HepG2 (cell line): ENCODE data around the gene AVPR2. TPM values are rescaled to one million over a fixed set of nuclear protein-coding genes. Genes with fewer than 3 reads are reported as not detected.

Source experiments
- BORCS8-MEF2B ChIP-seq: sonication (generic); formaldehyde crosslinking; IDR thresholded peaks from 2 replicates; pipeline ENCODE4 v1.8.0; 2022; ENCODE audit warnings: mild to moderate bottlenecking, missing genetic modification reagents
- CAMTA2 ChIP-seq: sonication (generic); formaldehyde crosslinking; IDR thresholded peaks from 2 replicates; pipeline ENCODE4 v1.4.0; 2020; ENCODE audit warnings: mild to moderate bottlenecking, missing genetic modification reagents, borderline replicate concordance
- CREB3 ChIP-seq: sonication (generic); formaldehyde crosslinking; IDR thresholded peaks from 2 replicates; pipeline ENCODE4 v1.5.0; 2020; ENCODE audit warnings: missing genetic modification reagents
- FOXJ3 ChIP-seq: sonication (generic); formaldehyde crosslinking; IDR thresholded peaks from 2 replicates; pipeline ENCODE4 v1.4.0; 2020; ENCODE audit warnings: missing genetic modification reagents, mild to moderate bottlenecking, borderline replicate concordance
- GABPB1 ChIP-seq: IDR thresholded peaks from 2 replicates; pipeline ENCODE4 v1.6.1; 2016; ENCODE audit warnings: mild to moderate bottlenecking, missing genetic modification reagents, moderate library complexity, missing compliant biosample characterization
- GLMP ChIP-seq: sonication (generic); formaldehyde crosslinking; IDR thresholded peaks from 2 replicates; pipeline ENCODE4 v1.9.0; 2021; ENCODE audit warnings: missing genetic modification reagents, mild to moderate bottlenecking, borderline replicate concordance
- JUN ChIP-seq: sonication (generic); formaldehyde crosslinking; IDR thresholded peaks from 2 replicates; pipeline ENCODE4 v1.4.0; 2020; ENCODE audit warnings: mild to moderate bottlenecking, missing genetic modification reagents
- NR2F1 ChIP-seq, 2 experiments: fragments of 450-650 bp in 1 of 2; formaldehyde crosslinking in 1 of 2; IDR thresholded peaks; 2 replicates each; pipeline versions ENCODE4 v1.5.0 to v1.6.1; 2016 to 2020; ENCODE audit warnings: mild to moderate bottlenecking in 1 of 2, missing compliant biosample characterization in 1 of 2, missing genetic modification reagents in 1 of 2, moderate library complexity in 1 of 2
- RBFOX2 ChIP-seq: fragments of 200-400 bp; formaldehyde crosslinking; IDR thresholded peaks from 2 replicates; pipeline ENCODE4 v1.6.1; 2017; ENCODE audit warnings: low read depth, mild to moderate bottlenecking, low read length
- SOX6 ChIP-seq, 2 experiments: fragments of 450-650 bp in 1 of 2; sonication (generic) in 1 of 2; formaldehyde crosslinking in 1 of 2; IDR thresholded peaks; 2 replicates each; pipeline versions ENCODE4 v1.4.0 to v1.6.1; 2017 to 2020; ENCODE audit warnings: antibody characterized with exemption in 1 of 2, mild to moderate bottlenecking in 1 of 2, missing genetic modification reagents in 1 of 2
- SSRP1 ChIP-seq: IDR thresholded peaks from 2 replicates; pipeline ENCODE4 v1.6.1; 2016; ENCODE audit warnings: control low read depth
- ZNF124 ChIP-seq: sonication (generic); formaldehyde crosslinking; IDR thresholded peaks from 2 replicates; pipeline ENCODE4 v1.4.0; 2020; ENCODE audit warnings: missing genetic modification reagents
- ZNF260 ChIP-seq: sonication (generic); formaldehyde crosslinking; IDR thresholded peaks from 2 replicates; pipeline ENCODE4 v1.4.0; 2020; ENCODE audit warnings: missing genetic modification reagents, low read depth, mild to moderate bottlenecking, borderline replicate concordance
- ZNF33A ChIP-seq: sonication (generic); formaldehyde crosslinking; IDR thresholded peaks from 2 replicates; pipeline ENCODE4 v1.5.1; 2020; ENCODE audit warnings: missing genetic modification reagents, mild to moderate bottlenecking, moderate library complexity, borderline replicate concordance
- ZNF598 ChIP-seq: sonication (generic); formaldehyde crosslinking; IDR thresholded peaks from 2 replicates; pipeline ENCODE4 v1.5.1; 2020; ENCODE audit warnings: mild to moderate bottlenecking, missing genetic modification reagents, borderline replicate concordance
- ZNF790 ChIP-seq: sonication (generic); formaldehyde crosslinking; IDR thresholded peaks from 2 replicates; pipeline ENCODE4 v1.8.0; 2022; ENCODE audit warnings: missing genetic modification reagents, mild to moderate bottlenecking, borderline replicate concordance
- polyA plus RNA-seq, 8 experiments: library from polyadenylated mRNA; depleted of rRNA in 3 of 8; stranded (reverse) in 7 of 8; unstranded in 1 of 8; fragments of >200 nt; fragmentation: Illumina TruSeq in 4 of 8; extraction: Trizol in 4 of 8; gene quantifications; 2 replicates each; pipeline versions ENCODE4 v1.2.1 to v1.2.3, GENCODE V29; 2011 to 2016; ENCODE audit warnings: low read depth in 4 of 8, missing spikeins in 1 of 8, mixed read lengths in 1 of 8; ENCODE audit not compliant: insufficient read depth in 1 of 8
- total RNA-seq, 5 experiments: library from RNA; depleted of rRNA; stranded (reverse); fragments of >200 nt; fragmentation: Illumina TruSeq; extraction: Trizol; gene quantifications; 2 replicates each; pipeline ENCODE4 v1.2.3, GENCODE V29; 2016; ENCODE audit warnings: low read depth in 1 of 5
- TF ChIP-seq, protein P1 (sequence below): IDR thresholded peaks from 2 replicates; pipeline ENCODE4 v1.6.1; 2012; ENCODE audit warnings: low read depth, low read length, improper control_type of control experiment
- TF ChIP-seq, protein P2 (sequence below): sonication (generic); formaldehyde crosslinking; IDR thresholded peaks from 2 replicates; pipeline ENCODE4 v1.8.0; 2022; ENCODE audit warnings: mild to moderate bottlenecking, missing genetic modification reagents, borderline replicate concordance

AVPR2 gene
- total and polyA plus RNA-seq, 2 of the 13 experiments (the other 11 are each of a cell fraction or from before 2014, with no cell fraction given): not detected

- TF ChIP-seq CAMTA2 (CRISPR knock-in tag) (no peak), ZNF33A (no peak), RBFOX2 (peak; percentile 80), ZNF124 (no peak), SOX6 (IDR thresholded peaks at IDR 0.05) (no peak), SOX6 (CRISPR knock-in tag; IDR thresholded peaks at IDR 0.05) (peak; percentile 60), CREB3 (no peak), ZNF790 (CRISPR knock-in tag) (no peak), SSRP1 (CRISPR knock-in tag) (no peak), BORCS8-MEF2B (CRISPR knock-in tag) (no peak), JUN (no peak), ZNF598 (no peak), ZNF260 (CRISPR knock-in tag) (no peak), FOXJ3 (no peak), NR2F1 (CRISPR knock-in tag; IDR thresholded peaks at IDR 0.05) (no peak), GLMP (CRISPR knock-in tag) (no peak), GABPB1 (peak; percentile 92)
- TF ChIP-seq, protein P1, sequence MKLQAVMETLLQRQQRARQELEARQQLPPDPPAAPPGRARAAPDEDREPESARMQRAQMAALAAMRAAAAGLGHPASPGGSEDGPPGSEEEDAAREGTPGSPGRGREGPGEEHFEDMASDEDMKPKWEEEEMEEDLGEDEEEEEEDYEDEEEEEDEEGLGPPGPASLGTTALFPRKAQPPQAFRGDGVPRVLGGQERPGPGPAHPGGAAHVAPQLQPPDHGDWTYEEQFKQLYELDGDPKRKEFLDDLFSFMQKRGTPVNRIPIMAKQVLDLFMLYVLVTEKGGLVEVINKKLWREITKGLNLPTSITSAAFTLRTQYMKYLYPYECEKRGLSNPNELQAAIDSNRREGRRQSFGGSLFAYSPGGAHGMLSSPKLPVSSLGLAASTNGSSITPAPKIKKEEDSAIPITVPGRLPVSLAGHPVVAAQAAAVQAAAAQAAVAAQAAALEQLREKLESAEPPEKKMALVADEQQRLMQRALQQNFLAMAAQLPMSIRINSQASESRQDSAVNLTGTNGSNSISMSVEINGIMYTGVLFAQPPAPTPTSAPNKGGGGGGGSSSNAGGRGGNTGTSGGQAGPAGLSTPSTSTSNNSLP: no peak
- TF ChIP-seq, protein P2, sequence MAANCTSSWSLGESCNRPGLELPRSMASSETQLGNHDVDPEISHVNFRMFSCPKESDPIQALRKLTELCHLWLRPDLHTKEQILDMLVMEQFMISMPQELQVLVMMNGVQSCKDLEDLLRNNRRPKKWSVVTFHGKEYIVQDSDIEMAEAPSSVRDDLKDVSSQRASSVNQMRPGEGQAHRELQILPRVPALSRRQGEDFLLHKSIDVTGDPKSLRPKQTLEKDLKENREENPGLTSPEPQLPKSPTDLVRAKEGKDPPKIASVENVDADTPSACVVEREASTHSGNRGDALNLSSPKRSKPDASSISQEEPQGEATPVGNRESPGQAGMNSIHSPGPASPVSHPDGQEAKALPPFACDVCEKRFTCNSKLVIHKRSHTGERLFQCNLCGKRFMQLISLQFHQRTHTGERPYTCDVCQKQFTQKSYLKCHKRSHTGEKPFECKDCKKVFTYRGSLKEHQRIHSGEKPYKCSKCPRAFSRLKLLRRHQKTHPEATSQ (CRISPR knock-in tag): no peak
Measured at GRCh38 chrX:153927922-153928760, 23.7 kb downstream of the AVPR2 start (continued).
